Measurements from ENCODE around the gene DYNC1I2. TPM values are rescaled to one million over a fixed set of nuclear protein-coding genes. Genes with fewer than 3 reads are reported as not detected.

Gene DYNC1I2
- total RNA-seq, 4 donors from 2014 or later = 85.5 to 101 (median 98.1) TPM

- DNase-seq = no peak
- H3K36me3 ChIP-seq = peaks cover 6 to 15% of the 10 kb centered on the region in 2 donors
- H3K4me3 ChIP-seq (replicated peaks in 1 of 3) = no peak overlapping the region
- H3K27me3 ChIP-seq = no peaks in the 10 kb centered on the region
- 76 to 80% methylated on average over 6 of the region's 6 CpGs for WGBS, 2 donors
- H3K9me3 ChIP-seq = no peaks in the 10 kb centered on the region
- intact Hi-C loops (cut with DNase I) = no loop called here
- TF ChIP-seq CTCF (IDR thresholded peaks at IDR 0.05) (no peak), POLR2A (IDR thresholded peaks at IDR 0.05) (no peak)
- H3K27ac ChIP-seq = no peak overlapping the region
- H3K4me1 ChIP-seq = peaks cover 0 to 4% of the 10 kb centered on the region in 2 donors
Measured at GRCh38 chr2:171793691-171794678, 106.7 kb downstream of the DYNC1I2 start.

- H3K36me3 ChIP-seq = peaks cover 6 to 19% of the 10 kb centered on the region in 2 donors
- intact Hi-C loops (cut with DNase I) = no loop called here
- H3K9me3 ChIP-seq = no peaks in the 10 kb centered on the region
- no peak overlapping the region for H3K4me3 ChIP-seq (replicated peaks in 1 of 3)
- no peak overlapping the region for H3K27ac ChIP-seq
- peaks cover 0 to 4% of the 10 kb centered on the region in 2 donors for H3K4me1 ChIP-seq
- TF ChIP-seq CTCF (IDR thresholded peaks at IDR 0.05) (no peak), POLR2A (IDR thresholded peaks at IDR 0.05) (no peak)
- no peak for DNase-seq
- no peaks in the 10 kb centered on the region for H3K27me3 ChIP-seq
- 57 to 59% methylated on average over 4 of the region's 4 CpGs for WGBS, 2 donors
Measured at GRCh38 chr2:171794918-171795317, 107.6 kb downstream of the DYNC1I2 start.

Other genes starting within 250 kb of the DYNC1I2 start
- 100 to 1,000 TPM; 462 to 802 (median 490) TPM for gene CYBRD1, start 165.0 kb upstream of the DYNC1I2 start, total RNA-seq
- 10 to 100 TPM; 37.3 to 61.4 (median 46.3) TPM for gene SLC25A12, start 206.8 kb downstream of the DYNC1I2 start, total RNA-seq
- 10 to 100 TPM; 34.0 to 68.7 (median 50.4) TPM for gene HAT1, start 235.0 kb downstream of the DYNC1I2 start, total RNA-seq